Hepatocyte (in vitro differentiated cells): ENCODE results near the gene CDC5L.
"Not testable (repeated sequence)": the region's sequence is repeated elsewhere in the genome, so short reads cannot be mapped to it uniquely, and the experiment has no call there.

Source experiments
- EZH2 ChIP-seq: fragments of 200-600 bp; sonication (generic); IDR thresholded peaks from 2 replicates; pipeline ENCODE4 v1.6.1; 2016; ENCODE audit warnings: antibody characterized with exemption, mild to moderate bottlenecking, borderline replicate concordance
- TF ChIP-seq, protein P1 (sequence below): fragments of 200-600 bp; sonication (generic); IDR thresholded peaks from 2 replicates; pipeline ENCODE4 v1.5.1; 2016; ENCODE audit warnings: antibody characterized with exemption, mild to moderate bottlenecking; ENCODE audit not compliant: poor library complexity

DNA sequence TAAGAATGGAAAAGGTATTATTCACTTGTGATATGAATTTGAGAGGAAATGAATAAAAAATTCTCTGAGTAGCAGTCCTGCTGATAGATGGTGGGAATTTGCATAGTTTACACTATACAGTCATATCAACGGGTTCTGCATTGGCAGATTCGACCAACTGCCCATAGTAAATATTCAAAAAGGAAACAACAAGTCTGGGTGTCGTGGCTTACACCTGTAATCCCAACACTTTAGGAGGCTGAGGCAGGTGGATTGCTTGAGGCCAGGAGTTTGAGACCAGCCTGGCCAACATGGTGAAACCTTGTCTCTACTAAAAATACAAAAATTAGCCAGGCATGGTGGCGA, 36.9 kb upstream of the CDC5L start:
- not testable (repeated sequence) for TF ChIP-seq EZH2
- TF ChIP-seq, protein P1, sequence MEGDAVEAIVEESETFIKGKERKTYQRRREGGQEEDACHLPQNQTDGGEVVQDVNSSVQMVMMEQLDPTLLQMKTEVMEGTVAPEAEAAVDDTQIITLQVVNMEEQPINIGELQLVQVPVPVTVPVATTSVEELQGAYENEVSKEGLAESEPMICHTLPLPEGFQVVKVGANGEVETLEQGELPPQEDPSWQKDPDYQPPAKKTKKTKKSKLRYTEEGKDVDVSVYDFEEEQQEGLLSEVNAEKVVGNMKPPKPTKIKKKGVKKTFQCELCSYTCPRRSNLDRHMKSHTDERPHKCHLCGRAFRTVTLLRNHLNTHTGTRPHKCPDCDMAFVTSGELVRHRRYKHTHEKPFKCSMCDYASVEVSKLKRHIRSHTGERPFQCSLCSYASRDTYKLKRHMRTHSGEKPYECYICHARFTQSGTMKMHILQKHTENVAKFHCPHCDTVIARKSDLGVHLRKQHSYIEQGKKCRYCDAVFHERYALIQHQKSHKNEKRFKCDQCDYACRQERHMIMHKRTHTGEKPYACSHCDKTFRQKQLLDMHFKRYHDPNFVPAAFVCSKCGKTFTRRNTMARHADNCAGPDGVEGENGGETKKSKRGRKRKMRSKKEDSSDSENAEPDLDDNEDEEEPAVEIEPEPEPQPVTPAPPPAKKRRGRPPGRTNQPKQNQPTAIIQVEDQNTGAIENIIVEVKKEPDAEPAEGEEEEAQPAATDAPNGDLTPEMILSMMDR: not testable (repeated sequence)
